ENCODE measurements around the gene MFSD12. TPM values are rescaled to one million over a fixed set of nuclear protein-coding genes. Genes with fewer than 3 reads are reported as not detected.
"Not testable (repeated sequence)": the region's sequence is repeated elsewhere in the genome, so short reads cannot be mapped to it uniquely, and the experiment has no call there.

MFSD12 gene
- polyA plus RNA-seq, 1 donor = 31.0 TPM

- not testable (repeated sequence) for DNase-seq
Measured at GRCh38 chr19:3584036-3584802, 26.8 kb upstream of the MFSD12 start.

GRCh38 chr19:3581792-3582191 lies 24.4 kb upstream of the MFSD12 start:
- not testable (repeated sequence) for DNase-seq

GRCh38 chr19:3580156-3580934 lies 23.0 kb upstream of the MFSD12 start:
- no peak for DNase-seq

GRCh38 chr19:3578390-3578789 lies 21.0 kb upstream of the MFSD12 start:
- no peak for DNase-seq

DNA sequence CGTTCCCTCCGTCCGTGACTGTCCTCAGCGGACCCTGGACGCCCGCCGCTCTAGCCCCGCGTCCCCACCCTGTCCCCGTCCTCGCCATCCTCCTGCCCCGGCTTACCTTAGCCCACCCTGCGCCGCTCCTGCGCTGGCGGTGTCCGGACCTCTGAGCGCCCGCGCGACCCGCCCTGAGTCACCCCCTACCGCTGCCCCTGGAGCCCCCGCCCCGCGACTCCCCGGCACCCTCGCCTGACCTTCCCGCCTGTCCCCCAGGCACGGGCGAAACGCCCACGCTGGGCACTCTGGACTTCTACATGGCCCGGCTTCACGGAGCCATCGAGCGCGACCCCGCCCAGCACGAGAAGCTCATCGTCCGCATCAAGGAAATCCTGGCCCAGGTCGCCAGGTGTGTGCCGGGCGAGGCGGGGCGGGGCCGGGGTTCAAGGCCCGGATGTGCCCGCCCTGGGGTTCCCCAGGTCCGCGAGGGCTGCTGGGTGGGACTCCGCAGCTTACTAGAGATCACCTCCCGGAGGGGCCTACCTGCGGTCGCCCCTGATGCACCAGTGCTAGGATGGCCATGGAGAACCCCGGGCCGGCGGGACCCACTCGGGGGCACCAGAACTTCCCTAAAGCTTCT lies 20.4 kb upstream of the MFSD12 start:
- no peak for DNase-seq

GRCh38 chr19:3576696-3577443 lies 19.5 kb upstream of the MFSD12 start:
- DNase-seq = peak; percentile 79

- no peak for DNase-seq
Measured at GRCh38 chr19:3575949-3576673, 18.7 kb upstream of the MFSD12 start.

DNA sequence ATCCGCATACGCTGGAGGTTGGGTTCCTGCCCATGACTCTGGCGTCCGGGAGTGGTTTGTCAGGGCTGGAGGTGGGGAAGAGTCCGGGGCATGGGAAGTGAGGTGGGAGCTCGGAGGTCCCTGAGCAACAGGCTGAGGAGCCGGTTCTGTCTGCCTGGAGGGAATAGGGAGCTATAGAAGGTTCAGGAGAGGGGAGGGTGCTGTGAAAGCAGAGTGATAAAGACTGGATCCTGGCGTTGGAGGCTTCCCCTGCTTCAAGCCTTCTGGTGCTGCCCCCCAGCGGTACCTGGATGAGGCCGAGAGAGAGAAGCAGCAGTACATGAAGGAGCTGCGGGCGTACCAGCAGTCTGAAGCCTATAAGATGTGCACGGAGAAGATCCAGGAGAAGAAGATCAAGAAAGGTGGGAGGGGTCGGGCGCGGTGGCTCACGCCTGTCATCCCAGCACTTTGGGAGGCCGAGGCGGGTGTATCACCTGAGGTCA lies 17.9 kb upstream of the MFSD12 start:
- DNase-seq = no peak

GRCh38 chr19:3573858-3574637 lies 16.7 kb upstream of the MFSD12 start:
- peak; percentile 66 for DNase-seq

- DNase-seq = no peak
Measured at GRCh38 chr19:3573162-3573857, 15.9 kb upstream of the MFSD12 start.

GRCh38 chr19:3572855-3573161 lies 15.4 kb upstream of the MFSD12 start, which contains the start of gene HMG20B:
Gene HMG20B (plus strand): TSS chr19:3572944. CDS start chr19:3573310, 366 bp downstream.
- DNase-seq = no peak

GRCh38 chr19:3572132-3572854 lies 14.9 kb upstream of the MFSD12 start:
- DNase-seq = peak; percentile 100

DNA sequence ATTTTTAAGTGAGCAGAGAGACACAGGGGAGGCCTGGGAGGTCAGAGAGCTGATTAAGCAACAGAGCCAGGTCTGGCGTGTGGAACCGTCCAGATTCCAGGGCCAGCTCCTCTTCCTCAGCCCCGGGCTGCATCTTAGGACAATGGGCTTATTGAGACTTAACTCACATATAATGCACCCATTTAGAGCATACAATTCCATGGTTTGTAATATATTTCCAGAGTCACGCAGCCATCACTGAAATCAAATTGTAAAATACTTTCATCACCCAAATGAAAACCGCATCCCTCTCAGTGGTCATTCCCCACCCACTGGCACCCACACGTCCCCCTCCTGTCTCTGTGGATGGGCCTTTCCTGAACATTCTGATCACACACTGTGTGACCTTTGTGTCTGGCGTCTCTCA lies 13.2 kb upstream of the MFSD12 start:
- DNase-seq = no peak

GRCh38 chr19:3570042-3570441 lies 12.7 kb upstream of the MFSD12 start:
- DNase-seq = not testable (repeated sequence)

DNA sequence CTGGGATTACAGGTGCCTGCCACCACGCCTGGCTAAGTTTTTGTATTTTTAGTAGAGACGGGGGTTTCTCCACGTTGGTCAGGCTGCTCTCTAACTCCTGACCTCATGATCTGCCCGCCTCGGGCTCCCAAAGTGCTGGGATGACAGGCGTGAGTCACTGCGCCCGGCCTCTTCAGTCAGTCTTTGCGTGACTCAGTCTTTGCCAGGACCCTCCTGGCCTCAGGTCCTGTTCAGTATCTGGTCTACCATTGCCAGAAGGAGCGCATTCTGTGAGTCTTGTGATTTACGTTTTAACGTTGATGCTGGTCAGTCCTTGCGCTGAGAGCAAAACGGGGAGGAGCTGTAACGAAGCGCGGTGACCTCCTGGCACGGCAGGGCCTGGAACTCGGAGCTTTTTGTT lies 7.8 kb upstream of the MFSD12 start:
- no peak for DNase-seq

GRCh38 chr19:3563709-3564524 lies 6.5 kb upstream of the MFSD12 start:
- no peak for DNase-seq

GRCh38 chr19:3556978-3557460 lies 367 bp downstream of the MFSD12 start:
- no peak for DNase-seq

- no peak for DNase-seq
Measured at GRCh38 chr19:3556423-3556977, 886 bp downstream of the MFSD12 start.

All from hindlimb muscle (tissue), 1 donor.